ENCODE results near the gene ZFP36L2. TPM values are rescaled to one million over a fixed set of nuclear protein-coding genes. Genes with fewer than 3 reads are reported as not detected.

ZFP36L2 gene
- total and polyA plus RNA-seq, 9 of the 15 experiments (the other 6 are each of a cell fraction or from before 2014, with no cell fraction given) = 4.1 to 60.6 (median 20.3) TPM

GRCh38 chr2:43190311-43191052 is 35.9 kb downstream of the ZFP36L2 start (continued):
- TF ChIP-seq CUX1 (CRISPR knock-in tag; IDR thresholded peaks at IDR 0.05) (no peak), ZNF311 (CRISPR knock-in tag; IDR thresholded peaks at IDR 0.05) (peak; percentile 69), ZNF347 (CRISPR knock-in tag; IDR thresholded peaks at IDR 0.05; ENCODE audit: low read depth) (0 out of 2 replicates have a peak, but pooled peaks have one; percentile 12), ZFP30 (CRISPR knock-in tag; IDR thresholded peaks at IDR 0.05; ENCODE audit: borderline replicate concordance) (no peak), RERE (CRISPR knock-in tag; IDR thresholded peaks at IDR 0.05; ENCODE audit: borderline replicate concordance) (no peak), PTRF (tag; IDR thresholded peaks at IDR 0.05) (no peak), IRF9 (tag; IDR thresholded peaks at IDR 0.05) (no peak), ZNF77 (CRISPR knock-in tag; IDR thresholded peaks at IDR 0.05) (no peak), CEBPB (tag; IDR thresholded peaks at IDR 0.05) (no peak), NR1H2 (CRISPR knock-in tag; IDR thresholded peaks at IDR 0.05) (no peak), ATF1 (CRISPR knock-in tag; IDR thresholded peaks at IDR 0.05) (no peak), ATF1 (tag; IDR thresholded peaks at IDR 0.05) (no peak), SMARCA4 (IDR thresholded peaks at IDR 0.05) (peak; percentile 92), VEZF1 (CRISPR knock-in tag; IDR thresholded peaks at IDR 0.05) (peak; percentile 71), GATAD2A (IDR thresholded peaks at IDR 0.05) (peak; percentile 83; the same call in 1 of the 2 replicates), SRSF9 (IDR thresholded peaks at IDR 0.05; ENCODE audit: borderline replicate concordance, low read depth, low read length) (no peak)

Measured in K562 (cell line).